ENCODE measurements around the gene ACTL9. TPM values are rescaled to one million over a fixed set of nuclear protein-coding genes. Genes with fewer than 3 reads are reported as not detected.

Gene ACTL9
- total and polyA plus RNA-seq, 2 of the 13 experiments (the other 11 are each of a cell fraction or from before 2014, with no cell fraction given): not detected

GRCh38 chr19:8695911-8696310, 2.7 kb downstream of the ACTL9 start:
- H3K79me2 ChIP-seq (ENCODE audit: insufficient read depth, low read length): no peaks in the 10 kb centered on the region
- CTCF ChIA-PET (ENCODE audit: low intra/inter-chr PET ratio, low total read pairs): no interaction called here
- no peak overlapping the region for H3K9ac ChIP-seq (ENCODE audit: insufficient read depth, low read depth, low read length)
- H3K4me2 ChIP-seq (ENCODE audit: low read depth, low read length): no peak overlapping the region
- ATAC-seq (no peak), FAIRE-seq (no peak), DNase-seq (ENCODE audit: low spot score) (no peak)
- H3K4me3 ChIP-seq (replicated peaks in 1 of 3; ENCODE audit: insufficient read depth in 1 of 3, low read depth in 2 of 3, low read length in 3 of 3): no peak overlapping the region
- no TSS peak for BruUV-seq (replicated peaks)
- in situ Hi-C loops (cut with HindIII; ENCODE audit: extremely low pct_ligation_motif_present, low pct_unique_long_range_greater_than_20kb) (no loop called here), intact Hi-C loops (cut with micrococcal nuclease; ENCODE audit: unreplicated experiment) (no loop called here)
- no peaks in the 10 kb centered on the region for H4K20me1 ChIP-seq (ENCODE audit: insufficient read depth, low read length)
- 11% methylated on average over 6 of the region's 6 CpGs for WGBS (ENCODE audit: low lambda C conversion rate)
- no peak overlapping the region for H3K27ac ChIP-seq (ENCODE audit: extremely low read length, insufficient read depth, low read length)
- TF ChIP-seq ZNF44 (CRISPR knock-in tag; IDR thresholded peaks at IDR 0.05) (no peak), TBX3 (IDR thresholded peaks at IDR 0.05; ENCODE audit: borderline replicate concordance) (no peak), HNF1B (CRISPR knock-in tag; IDR thresholded peaks at IDR 0.05) (no peak), ZNF280B (CRISPR knock-in tag; IDR thresholded peaks at IDR 0.05; ENCODE audit: borderline replicate concordance) (no peak), CBX1 (IDR thresholded peaks at IDR 0.05; ENCODE audit: low read depth) (no peak)
- peaks cover 0 to 2% of the 10 kb centered on the region in 2 experiments; a peak in 1 of 5 replicates for H3K27me3 ChIP-seq (ENCODE audit: control insufficient read depth in 1 of 2, insufficient read depth in 2 of 2, low read length in 2 of 2)
- no peak overlapping the region for H2AFZ ChIP-seq (ENCODE audit: low read length)
- no peaks in the 10 kb centered on the region for H3K36me3 ChIP-seq (replicated peaks in 1 of 2; ENCODE audit: control insufficient read depth in 1 of 2, insufficient read depth in 2 of 2, low read length in 2 of 2)
- H3K9me3 ChIP-seq (ENCODE audit: low read length): no peaks in the 10 kb centered on the region
- H3K4me1 ChIP-seq (ENCODE audit: insufficient read depth, low read length): no peaks in the 10 kb centered on the region
- POLR2A ChIA-PET: no interaction called here

GRCh38 chr19:8695501-8695900, 3.1 kb downstream of the ACTL9 start:
- Histone ChIP-seq H2AFZ (ENCODE audit: low read length) (no peak overlapping the region), H3K9me3 (ENCODE audit: low read length) (no peaks in the 10 kb centered on the region), H3K4me1 (ENCODE audit: insufficient read depth, low read length) (no peaks in the 10 kb centered on the region), H3K4me3 (replicated peaks in 1 of 3; ENCODE audit: insufficient read depth in 1 of 3, low read depth in 2 of 3, low read length in 3 of 3) (no peak overlapping the region), H3K27ac (ENCODE audit: extremely low read length, insufficient read depth, low read length) (no peak overlapping the region), H3K27me3 (ENCODE audit: control insufficient read depth in 1 of 2, insufficient read depth in 2 of 2, low read length in 2 of 2) (peaks cover 0 to 2% of the 10 kb centered on the region in 2 experiments; a peak in 1 of 5 replicates), H3K9ac (ENCODE audit: insufficient read depth, low read depth, low read length) (no peak overlapping the region), H3K4me2 (ENCODE audit: low read depth, low read length) (no peak overlapping the region), H3K79me2 (ENCODE audit: insufficient read depth, low read length) (no peaks in the 10 kb centered on the region), H3K36me3 (replicated peaks in 1 of 2; ENCODE audit: control insufficient read depth in 1 of 2, insufficient read depth in 2 of 2, low read length in 2 of 2) (no peaks in the 10 kb centered on the region), H4K20me1 (ENCODE audit: insufficient read depth, low read length) (no peaks in the 10 kb centered on the region)
- DNase-seq (ENCODE audit: low spot score) (no peak), ATAC-seq (no peak), FAIRE-seq (no peak)
- ChIA-PET POLR2A (no interaction called here), CTCF (ENCODE audit: low intra/inter-chr PET ratio, low total read pairs) (interaction anchor here (2.3 to 2.8 kb wide), 2 partner anchors 41 to 114 kb away, joined by 21 to 26 read pairs; no protein-coding TSS in a partner anchor)
- no TSS peak for BruUV-seq (replicated peaks)
- in situ Hi-C loops (cut with HindIII; ENCODE audit: extremely low pct_ligation_motif_present, low pct_unique_long_range_greater_than_20kb): no loop called here
- 8% methylated on average over 2 of the region's 6 CpGs for WGBS (ENCODE audit: low lambda C conversion rate)
- intact Hi-C loops (cut with micrococcal nuclease; ENCODE audit: unreplicated experiment): no loop called here
- TF ChIP-seq ZNF414 (CRISPR knock-in tag; IDR thresholded peaks at IDR 0.05): no peak
- no peak for TF ChIP-seq ZGPAT (CRISPR knock-in tag; IDR thresholded peaks at IDR 0.05)
- no peak for TF ChIP-seq ZNF30 (CRISPR knock-in tag; IDR thresholded peaks at IDR 0.05)
- no peak for TF ChIP-seq ERF (CRISPR knock-in tag; IDR thresholded peaks at IDR 0.05)

Measured in HepG2 (cell line).